ENCODE data around the gene EPAS1.

DNA sequence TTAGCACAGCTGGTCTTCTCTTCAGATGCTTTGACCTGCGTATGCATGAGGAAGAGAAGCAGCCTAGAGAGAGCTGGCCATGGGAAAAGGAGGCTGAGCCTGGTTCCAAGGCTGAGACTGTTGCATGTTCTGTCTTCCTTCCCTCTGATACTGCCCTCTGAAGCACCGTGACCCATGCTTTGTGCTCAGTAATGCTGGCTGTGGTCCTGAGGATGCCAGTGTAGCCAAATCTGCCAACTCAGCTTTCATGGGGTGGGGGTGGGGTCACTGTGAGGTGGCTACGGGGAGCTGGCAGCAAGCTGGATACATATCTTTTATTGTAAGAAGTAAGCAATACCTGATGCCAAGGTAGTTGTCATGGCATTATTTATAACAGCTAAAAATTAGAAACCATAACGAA is 41.5 kb downstream of the EPAS1 start:
- TF ChIP-seq, protein P1, sequence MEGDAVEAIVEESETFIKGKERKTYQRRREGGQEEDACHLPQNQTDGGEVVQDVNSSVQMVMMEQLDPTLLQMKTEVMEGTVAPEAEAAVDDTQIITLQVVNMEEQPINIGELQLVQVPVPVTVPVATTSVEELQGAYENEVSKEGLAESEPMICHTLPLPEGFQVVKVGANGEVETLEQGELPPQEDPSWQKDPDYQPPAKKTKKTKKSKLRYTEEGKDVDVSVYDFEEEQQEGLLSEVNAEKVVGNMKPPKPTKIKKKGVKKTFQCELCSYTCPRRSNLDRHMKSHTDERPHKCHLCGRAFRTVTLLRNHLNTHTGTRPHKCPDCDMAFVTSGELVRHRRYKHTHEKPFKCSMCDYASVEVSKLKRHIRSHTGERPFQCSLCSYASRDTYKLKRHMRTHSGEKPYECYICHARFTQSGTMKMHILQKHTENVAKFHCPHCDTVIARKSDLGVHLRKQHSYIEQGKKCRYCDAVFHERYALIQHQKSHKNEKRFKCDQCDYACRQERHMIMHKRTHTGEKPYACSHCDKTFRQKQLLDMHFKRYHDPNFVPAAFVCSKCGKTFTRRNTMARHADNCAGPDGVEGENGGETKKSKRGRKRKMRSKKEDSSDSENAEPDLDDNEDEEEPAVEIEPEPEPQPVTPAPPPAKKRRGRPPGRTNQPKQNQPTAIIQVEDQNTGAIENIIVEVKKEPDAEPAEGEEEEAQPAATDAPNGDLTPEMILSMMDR (IDR thresholded peaks at IDR 0.05), result no peak
- no peak for TF ChIP-seq POLR2A (IDR thresholded peaks at IDR 0.05)

Measured in heart left ventricle (tissue), 13 donors.